ENCODE measurements around the gene SDF2. TPM values are rescaled to one million over a fixed set of nuclear protein-coding genes. Genes with fewer than 3 reads are reported as not detected.

SDF2 gene
- total and polyA plus RNA-seq, 9 of the 15 experiments (the other 6 are each of a cell fraction or from before 2014, with no cell fraction given) = 41.2 to 132 (median 65.6) TPM

DNA sequence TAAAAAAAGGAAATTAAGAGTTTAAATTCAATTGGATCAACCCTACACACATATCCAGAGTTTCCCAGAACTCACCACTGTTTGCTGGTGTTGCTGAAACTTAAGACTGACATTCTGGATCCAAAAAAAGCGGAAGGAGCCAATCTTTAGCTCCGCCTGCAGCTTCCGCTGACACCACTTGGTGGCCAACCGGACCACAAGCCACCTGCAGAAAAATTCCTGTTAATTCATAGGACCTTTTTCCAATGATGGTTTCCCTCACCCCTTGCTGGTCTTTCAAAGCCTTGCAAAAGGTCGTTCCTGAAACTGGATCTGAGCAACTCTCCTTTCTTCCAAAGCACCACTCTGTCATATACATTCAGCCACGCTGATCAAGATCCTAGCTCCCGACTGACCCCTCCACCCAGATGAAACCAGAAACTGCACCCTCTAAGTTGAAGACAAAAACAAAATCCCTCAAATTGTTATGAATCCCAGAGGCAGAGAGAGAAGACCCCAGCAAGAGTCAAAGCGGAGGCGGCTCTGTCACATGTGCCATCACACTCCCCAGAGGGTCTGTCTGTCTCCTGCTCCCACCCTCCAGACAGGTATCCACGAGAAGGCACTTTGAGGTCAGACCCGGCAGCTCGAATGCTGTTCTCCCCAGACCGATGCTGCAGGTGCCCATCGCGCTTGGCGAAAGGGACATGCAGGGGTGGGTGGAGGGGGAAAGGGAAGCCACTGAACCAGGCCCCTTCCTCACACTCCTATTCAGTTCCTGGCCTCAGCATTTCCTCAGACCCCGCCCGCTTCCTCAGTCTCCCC, 17.5 kb downstream of the SDF2 start (continued):
- TF ChIP-seq, protein P1, sequence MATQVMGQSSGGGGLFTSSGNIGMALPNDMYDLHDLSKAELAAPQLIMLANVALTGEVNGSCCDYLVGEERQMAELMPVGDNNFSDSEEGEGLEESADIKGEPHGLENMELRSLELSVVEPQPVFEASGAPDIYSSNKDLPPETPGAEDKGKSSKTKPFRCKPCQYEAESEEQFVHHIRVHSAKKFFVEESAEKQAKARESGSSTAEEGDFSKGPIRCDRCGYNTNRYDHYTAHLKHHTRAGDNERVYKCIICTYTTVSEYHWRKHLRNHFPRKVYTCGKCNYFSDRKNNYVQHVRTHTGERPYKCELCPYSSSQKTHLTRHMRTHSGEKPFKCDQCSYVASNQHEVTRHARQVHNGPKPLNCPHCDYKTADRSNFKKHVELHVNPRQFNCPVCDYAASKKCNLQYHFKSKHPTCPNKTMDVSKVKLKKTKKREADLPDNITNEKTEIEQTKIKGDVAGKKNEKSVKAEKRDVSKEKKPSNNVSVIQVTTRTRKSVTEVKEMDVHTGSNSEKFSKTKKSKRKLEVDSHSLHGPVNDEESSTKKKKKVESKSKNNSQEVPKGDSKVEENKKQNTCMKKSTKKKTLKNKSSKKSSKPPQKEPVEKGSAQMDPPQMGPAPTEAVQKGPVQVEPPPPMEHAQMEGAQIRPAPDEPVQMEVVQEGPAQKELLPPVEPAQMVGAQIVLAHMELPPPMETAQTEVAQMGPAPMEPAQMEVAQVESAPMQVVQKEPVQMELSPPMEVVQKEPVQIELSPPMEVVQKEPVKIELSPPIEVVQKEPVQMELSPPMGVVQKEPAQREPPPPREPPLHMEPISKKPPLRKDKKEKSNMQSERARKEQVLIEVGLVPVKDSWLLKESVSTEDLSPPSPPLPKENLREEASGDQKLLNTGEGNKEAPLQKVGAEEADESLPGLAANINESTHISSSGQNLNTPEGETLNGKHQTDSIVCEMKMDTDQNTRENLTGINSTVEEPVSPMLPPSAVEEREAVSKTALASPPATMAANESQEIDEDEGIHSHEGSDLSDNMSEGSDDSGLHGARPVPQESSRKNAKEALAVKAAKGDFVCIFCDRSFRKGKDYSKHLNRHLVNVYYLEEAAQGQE (IDR thresholded peaks at IDR 0.05; ENCODE audit: borderline replicate concordance) = peak; percentile 16; the same call in 1 of the 2 replicates
- TF ChIP-seq, protein P1 (CRISPR knock-in tag; IDR thresholded peaks at IDR 0.05; ENCODE audit: low read depth) = no peak
- no peak for TF ChIP-seq ZNF644 (tag; IDR thresholded peaks at IDR 0.05; ENCODE audit: low read depth)
- TF ChIP-seq ZNF444 (CRISPR knock-in tag; IDR thresholded peaks at IDR 0.05) = no peak
- 0 out of 2 replicates have a peak, but pooled peaks have one; percentile 25 for TF ChIP-seq CREM (IDR thresholded peaks at IDR 0.05; ENCODE audit: low read depth)
- no peak for TF ChIP-seq CHD4 (IDR thresholded peaks at IDR 0.05; ENCODE audit: insufficient read depth, insufficient replicate concordance, low read depth, low read length, poor library complexity, severe bottlenecking)
- TF ChIP-seq KDM1A (IDR thresholded peaks at IDR 0.05) = peak in 1 of 2 experiments; percentile 7; a peak in 1 of 4 replicates
- 0 out of 2 replicates have a peak, but pooled peaks have one; percentile 24 for TF ChIP-seq ZBTB17 (CRISPR knock-in tag; IDR thresholded peaks at IDR 0.05)
- TF ChIP-seq, protein P2, sequence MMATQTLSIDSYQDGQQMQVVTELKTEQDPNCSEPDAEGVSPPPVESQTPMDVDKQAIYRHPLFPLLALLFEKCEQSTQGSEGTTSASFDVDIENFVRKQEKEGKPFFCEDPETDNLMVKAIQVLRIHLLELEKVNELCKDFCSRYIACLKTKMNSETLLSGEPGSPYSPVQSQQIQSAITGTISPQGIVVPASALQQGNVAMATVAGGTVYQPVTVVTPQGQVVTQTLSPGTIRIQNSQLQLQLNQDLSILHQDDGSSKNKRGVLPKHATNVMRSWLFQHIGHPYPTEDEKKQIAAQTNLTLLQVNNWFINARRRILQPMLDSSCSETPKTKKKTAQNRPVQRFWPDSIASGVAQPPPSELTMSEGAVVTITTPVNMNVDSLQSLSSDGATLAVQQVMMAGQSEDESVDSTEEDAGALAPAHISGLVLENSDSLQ (IDR thresholded peaks at IDR 0.05) = peak; percentile 83
- TF ChIP-seq NONO (IDR thresholded peaks at IDR 0.05; ENCODE audit: low read depth in 2 of 2, low read length in 1 of 2) = 0 out of 4 replicates have a peak, but pooled peaks of 1 of the 2 experiments have one; percentile 11
- no peak for TF ChIP-seq ZNF431 (CRISPR knock-in tag; IDR thresholded peaks at IDR 0.05)
- TF ChIP-seq, protein P3, sequence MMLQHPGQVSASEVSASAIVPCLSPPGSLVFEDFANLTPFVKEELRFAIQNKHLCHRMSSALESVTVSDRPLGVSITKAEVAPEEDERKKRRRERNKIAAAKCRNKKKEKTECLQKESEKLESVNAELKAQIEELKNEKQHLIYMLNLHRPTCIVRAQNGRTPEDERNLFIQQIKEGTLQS (IDR thresholded peaks at IDR 0.05) = no peak
- TF ChIP-seq, protein P3 (CRISPR knock-in tag; conservative IDR thresholded peaks at IDR 0.05) = peak; percentile 13; the same call in 1 of the 2 replicates
- TF ChIP-seq, protein P4, sequence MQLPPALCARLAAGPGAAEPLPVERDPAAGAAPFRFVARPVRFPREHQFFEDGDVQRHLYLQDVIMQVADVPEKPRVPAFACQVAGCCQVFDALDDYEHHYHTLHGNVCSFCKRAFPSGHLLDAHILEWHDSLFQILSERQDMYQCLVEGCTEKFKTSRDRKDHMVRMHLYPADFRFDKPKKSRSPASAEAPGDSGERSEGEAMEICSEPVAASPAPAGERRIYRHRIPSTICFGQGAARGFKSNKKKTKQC (CRISPR knock-in tag; IDR thresholded peaks at IDR 0.05) = no peak
- 0 out of 2 replicates have a peak, but pooled peaks have one; percentile 13 for TF ChIP-seq KDM2B (CRISPR knock-in tag; IDR thresholded peaks at IDR 0.05)
- TF ChIP-seq MTA1 (IDR thresholded peaks at IDR 0.05; ENCODE audit: borderline replicate concordance) = no peak
